GM13977 (cell line): ENCODE measurements around the gene FAM170B.

Experiments used
- DNase-seq: peaks from one replicate; pipeline ENCODE4 v3.0.0; 2012; ENCODE audit warnings: low spot score
- CTCF ChIP-seq: IDR thresholded peaks from 2 replicates; pipeline ENCODE4 v1.5.1; 2012; ENCODE audit warnings: mild to moderate bottlenecking, control low read depth; ENCODE audit not compliant: insufficient read depth; ENCODE audit errors: extremely low read depth, missing control alignments
- in situ Hi-C: fragments of 300-500 bp; cut with MboI; formaldehyde crosslinking; loops from one replicate; pipeline ENCODE4 v1.12.0; 2022; ENCODE audit warnings: low sequenced_read_pairs, low pct_unique_long_range_greater_than_20kb, mixed read lengths, inconsistent platforms; ENCODE audit not compliant: unreplicated experiment

The FAM170B gene

GRCh38 chr10:49133706-49134248 lies at the start of gene FAM170B:
FAM170B (minus strand) TSS chr10:49134021; CDS start chr10:49133918, 103 bp downstream.
- in situ Hi-C loops, result no loop called here

GRCh38 chr10:49182776-49183175 lies 49.0 kb upstream of the FAM170B start:
- in situ Hi-C loops, result loop anchor here (25.0 kb wide), 1 partner anchor 520 kb away; no protein-coding TSS in a partner anchor
- no peak for TF ChIP-seq CTCF
- no peak for DNase-seq

More at GRCh38 chr10:49133706-49134248, at the start of gene FAM170B:
- DNase-seq, result no peak
- TF ChIP-seq CTCF, result no peak

- no peak for TF ChIP-seq CTCF
- DNase-seq, result no peak
- in situ Hi-C loops, result loop anchor here (25.0 kb wide), 1 partner anchor 518 kb away; no protein-coding TSS in a partner anchor
Observed at GRCh38 chr10:49180444-49180860, 46.6 kb upstream of the FAM170B start.

- TF ChIP-seq CTCF, result no peak
- in situ Hi-C loops, result loop anchor here (25.0 kb wide), 1 partner anchor 518 kb away; no protein-coding TSS in a partner anchor
- DNase-seq, result no peak
Observed at GRCh38 chr10:49179699-49180443, 46.0 kb upstream of the FAM170B start.

- TF ChIP-seq CTCF, result no peak
- in situ Hi-C loops, result loop anchor here (25.0 kb wide), 1 partner anchor 516 kb away; no protein-coding TSS in a partner anchor
- no peak for DNase-seq
Observed at GRCh38 chr10:49178489-49179471, 45.0 kb upstream of the FAM170B start.
